RPMI8226 (cell line): ENCODE measurements around the gene SNCG.
"Not testable (repeated sequence)": the region's sequence is repeated elsewhere in the genome, so short reads cannot be mapped to it uniquely, and the experiment has no call there.

Source experiments
- DNase-seq: peaks from one replicate; pipeline ENCODE4 v3.0.0-alpha.2; 2015

Gene SNCG

GRCh38 chr10:86979977-86980448 is 21.6 kb downstream of the SNCG start:
- DNase-seq = no peak

GRCh38 chr10:86981020-86981419 is 22.6 kb downstream of the SNCG start:
- not testable (repeated sequence) for DNase-seq

GRCh38 chr10:86981716-86982115 is 23.3 kb downstream of the SNCG start:
- DNase-seq = no peak

GRCh38 chr10:86984498-86984897 is 26.1 kb downstream of the SNCG start:
- not testable (repeated sequence) for DNase-seq

- DNase-seq = no peak
These were observed 30.1 kb downstream of the SNCG start for GRCh38 chr10:86988520-86988919.

GRCh38 chr10:86991362-86991761 is 33.0 kb downstream of the SNCG start:
- not testable (repeated sequence) for DNase-seq

GRCh38 chr10:86992456-86992855 is 34.1 kb downstream of the SNCG start:
- DNase-seq = no peak

- no peak for DNase-seq
These were observed 34.5 kb downstream of the SNCG start for GRCh38 chr10:86992929-86993328.

GRCh38 chr10:86999802-87000403 is 41.5 kb downstream of the SNCG start:
- DNase-seq = not testable (repeated sequence)

- no peak for DNase-seq
These were observed 42.1 kb downstream of the SNCG start for GRCh38 chr10:87000491-87000890.

- DNase-seq = not testable (repeated sequence)
These were observed 48.7 kb downstream of the SNCG start for GRCh38 chr10:87007124-87007523.

- not testable (repeated sequence) for DNase-seq
These were observed 49.3 kb downstream of the SNCG start for GRCh38 chr10:87007674-87008073.

GRCh38 chr10:87008303-87008702 is 49.9 kb downstream of the SNCG start:
- DNase-seq = not testable (repeated sequence)

GRCh38 chr10:87009134-87009696 is 50.8 kb downstream of the SNCG start:
- DNase-seq = not testable (repeated sequence)
